GM21390 (cell line): Measurements from ENCODE around the gene KCNA4.
"Not testable (repeated sequence)": the region's sequence is repeated elsewhere in the genome, so short reads cannot be mapped to it uniquely, and the experiment has no call there.

Source experiments
- ATAC-seq: cut with Tn5 transposase; IDR thresholded peaks from one replicate; pipeline ENCODE4 v1.9.1; 2021; ENCODE audit not compliant: unreplicated experiment

KCNA4 gene

GRCh38 chr11:30000986-30001750 lies 15.7 kb downstream of the KCNA4 start:
- ATAC-seq = no peak

GRCh38 chr11:29996016-29996415 lies 20.8 kb downstream of the KCNA4 start:
- peak; percentile 73 for ATAC-seq

GRCh38 chr11:29989174-29989970 lies 27.5 kb downstream of the KCNA4 start:
- ATAC-seq = no peak

- ATAC-seq = no peak
Observed at GRCh38 chr11:29985248-29985647, 31.6 kb downstream of the KCNA4 start.

GRCh38 chr11:29984544-29984943 lies 32.3 kb downstream of the KCNA4 start:
- ATAC-seq = no peak

GRCh38 chr11:29978549-29978948 lies 38.3 kb downstream of the KCNA4 start:
- ATAC-seq = no peak

GRCh38 chr11:29975580-29975979 lies 41.2 kb downstream of the KCNA4 start:
- ATAC-seq = not testable (repeated sequence)

GRCh38 chr11:29963796-29964195 lies 53.0 kb downstream of the KCNA4 start:
- no peak for ATAC-seq

- no peak for ATAC-seq
Observed at GRCh38 chr11:29963036-29963435, 53.8 kb downstream of the KCNA4 start.

- ATAC-seq = peak; percentile 77
Observed at GRCh38 chr11:29962243-29962642, 54.6 kb downstream of the KCNA4 start.
